Neural cell (in vitro differentiated cells): ENCODE data around the gene VSTM1. TPM values are rescaled to one million over a fixed set of nuclear protein-coding genes. Genes with fewer than 3 reads are reported as not detected.

ENCODE experiments used
- H2AFZ ChIP-seq: fragments of 200-600, 300-800 bp; sonication (generic), shearing (Covaris generic); 2 replicates; pipeline ENCODE4 v1.6.0; 2014; ENCODE audit warnings: low read depth, mild to moderate bottlenecking, antibody characterized with exemption, low read length, moderate library complexity
- H3F3A ChIP-seq: fragments of 200-600 bp; shearing (Covaris generic); 2 replicates; pipeline ENCODE4 v1.6.1; 2016; ENCODE audit warnings: mild to moderate bottlenecking, moderate library complexity, mixed read lengths, antibody characterized with exemption, low read length; ENCODE audit not compliant: insufficient read depth, poor library complexity, severe bottlenecking
- H3K27ac ChIP-seq: fragments of 200-600, 300-800 bp; sonication (generic), shearing (Covaris generic); 2 replicates; pipeline ENCODE4 v1.5.1; 2014; ENCODE audit warnings: mild to moderate bottlenecking, low read length, moderate library complexity
- H3K27me3 ChIP-seq: fragments of 300-800, 200-600 bp; sonication (generic), shearing (Covaris generic); 2 replicates; pipeline ENCODE4 v1.6.0; 2014; ENCODE audit warnings: mild to moderate bottlenecking, low read depth, low read length, moderate library complexity; ENCODE audit not compliant: insufficient read depth
- H3K36me3 ChIP-seq: fragments of 300-800, 200-600 bp; sonication (generic), shearing (Covaris generic); 2 replicates; pipeline ENCODE4 v1.5.1; 2014; ENCODE audit warnings: mild to moderate bottlenecking, antibody characterized with exemption, low read length, moderate library complexity; ENCODE audit not compliant: insufficient read depth
- H3K4me2 ChIP-seq: fragments of 300-800, 200-600 bp; sonication (generic), shearing (Covaris generic); 2 replicates; pipeline ENCODE4 v1.6.0; 2014; ENCODE audit warnings: mild to moderate bottlenecking, low read length
- H3K4me3 ChIP-seq: fragments of 300-800, 200-600 bp; sonication (generic), shearing (Covaris generic); 2 replicates; pipeline ENCODE4 v1.5.1; 2014; ENCODE audit warnings: mild to moderate bottlenecking, low read length, moderate library complexity
- H3K79me2 ChIP-seq: fragments of 200-600 bp; shearing (Covaris generic); replicated peaks from 2 replicates; pipeline ENCODE4 v1.6.0; 2014; ENCODE audit warnings: mild to moderate bottlenecking, low read length, moderate library complexity; ENCODE audit not compliant: insufficient read depth
- H3K9ac ChIP-seq: fragments of 300-800, 200-600 bp; sonication (generic), shearing (Covaris generic); 2 replicates; pipeline ENCODE4 v1.6.1; 2016; ENCODE audit warnings: mild to moderate bottlenecking, low read length, mixed read lengths
- H3K9me2 ChIP-seq: fragments of 200-600 bp; shearing (Covaris generic); 2 replicates; pipeline ENCODE4 v1.6.1; 2016; ENCODE audit warnings: mild to moderate bottlenecking, low read length, mixed read lengths; ENCODE audit not compliant: insufficient read depth
- H3K9me3 ChIP-seq: fragments of 200-600, 300-800 bp; sonication (generic), shearing (Covaris generic); 2 replicates; pipeline ENCODE4 v1.6.1; 2016; ENCODE audit warnings: mild to moderate bottlenecking, mixed run types, low read length, moderate library complexity, mixed read lengths
- H4K20me1 ChIP-seq: fragments of 200-600 bp; shearing (Covaris generic); 2 replicates; pipeline ENCODE4 v1.6.1; 2016; ENCODE audit warnings: mild to moderate bottlenecking, mixed run types; ENCODE audit not compliant: insufficient read depth
- CTCF ChIP-seq: fragments of 450-650 bp; IDR thresholded peaks from 2 replicates; pipeline ENCODE4 v1.5.1; 2014; ENCODE audit warnings: antibody characterized with exemption, mild to moderate bottlenecking, moderate library complexity; ENCODE audit not compliant: poor library complexity, severe bottlenecking
- EP300 ChIP-seq: fragments of 450-650 bp; conservative IDR thresholded peaks from 2 replicates; pipeline ENCODE4 v1.6.1; 2014; ENCODE audit warnings: antibody characterized with exemption, mild to moderate bottlenecking, moderate library complexity; ENCODE audit not compliant: poor library complexity, severe bottlenecking
- EZH2 ChIP-seq: fragments of 200-600, 300-800 bp; shearing (Covaris generic), sonication (generic); IDR thresholded peaks from 2 replicates; pipeline ENCODE4 v1.6.1; 2014; ENCODE audit warnings: antibody characterized with exemption, low read length, borderline replicate concordance, mild to moderate bottlenecking; ENCODE audit not compliant: insufficient read depth, poor library complexity, severe bottlenecking
- MXI1 ChIP-seq: fragments of 450-650 bp; conservative IDR thresholded peaks from 2 replicates; pipeline ENCODE4 v1.6.1; 2014; ENCODE audit warnings: antibody characterized with exemption, mild to moderate bottlenecking; ENCODE audit not compliant: poor library complexity, severe bottlenecking
- POLR2AphosphoS5 ChIP-seq: IDR thresholded peaks from 2 replicates; pipeline ENCODE4 v1.6.1; 2012
- RAD21 ChIP-seq: fragments of 450-650 bp; conservative IDR thresholded peaks from 2 replicates; pipeline ENCODE4 v1.6.1; 2014; ENCODE audit warnings: antibody characterized with exemption, mild to moderate bottlenecking, moderate library complexity
- REST ChIP-seq: IDR thresholded peaks from 2 replicates; pipeline ENCODE4 v1.6.1; 2012; ENCODE audit warnings: borderline replicate concordance
- SMC3 ChIP-seq: fragments of 450-650 bp; conservative IDR thresholded peaks from 2 replicates; pipeline ENCODE4 v1.6.1; 2014; ENCODE audit warnings: antibody characterized with exemption, mild to moderate bottlenecking, moderate library complexity; ENCODE audit not compliant: poor library complexity
- TAF1 ChIP-seq: IDR thresholded peaks from 2 replicates; pipeline ENCODE4 v1.6.1; 2012; ENCODE audit warnings: low read depth
- polyA plus RNA-seq: library from polyadenylated mRNA; depleted of rRNA; stranded (reverse); fragments of >200 nt; gene quantifications from 2 replicates; pipeline ENCODE4 v1.2.3, GENCODE V29; 2014

VSTM1 gene
- polyA plus RNA-seq, 1 donor from 2014 or later = not detected

GRCh38 chr19:54108496-54108895, 44.8 kb upstream of the VSTM1 start:
- Histone ChIP-seq H2AFZ (no peak overlapping the region), H3K27me3 (no peaks in the 10 kb centered on the region), H3K9me2 (no peaks in the 10 kb centered on the region), H4K20me1 (no peaks in the 10 kb centered on the region), H3K4me3 (no peak overlapping the region), H3K79me2 (peaks cover 8% of the 10 kb centered on the region), H3K9ac (no peak overlapping the region), H3K4me2 (no peak overlapping the region), H3F3A (no peaks in the 10 kb centered on the region), H3K9me3 (no peaks in the 10 kb centered on the region), H3K36me3 (no peaks in the 10 kb centered on the region), H3K27ac (no peak overlapping the region)
- no peak for TF ChIP-seq MXI1
- no peak for TF ChIP-seq REST
- no peak for TF ChIP-seq EZH2
- TF ChIP-seq CTCF = no peak
- TF ChIP-seq TAF1 = no peak
- no peak for TF ChIP-seq SMC3
- no peak for TF ChIP-seq POLR2AphosphoS5
- TF ChIP-seq EP300 = no peak
- TF ChIP-seq RAD21 = no peak

- Histone ChIP-seq H3K27me3 (no peaks in the 10 kb centered on the region), H3K36me3 (no peaks in the 10 kb centered on the region), H3K27ac (no peak overlapping the region), H3K9me3 (no peaks in the 10 kb centered on the region), H3K4me3 (no peak overlapping the region), H3K9ac (no peak overlapping the region), H3K4me2 (no peak overlapping the region), H3F3A (no peaks in the 10 kb centered on the region), H4K20me1 (no peaks in the 10 kb centered on the region), H3K9me2 (no peaks in the 10 kb centered on the region), H3K79me2 (peaks cover 13% of the 10 kb centered on the region), H2AFZ (no peak overlapping the region)
- TF ChIP-seq MXI1 (no peak), REST (no peak), POLR2AphosphoS5 (no peak), EP300 (no peak), RAD21 (no peak), EZH2 (no peak), CTCF (no peak), TAF1 (no peak), SMC3 (no peak)
Measured at GRCh38 chr19:54107876-54108490, 44.3 kb upstream of the VSTM1 start.
